HepG2 (cell line): ENCODE measurements around the gene TMEM253. TPM values are rescaled to one million over a fixed set of nuclear protein-coding genes. Genes with fewer than 3 reads are reported as not detected.
A peak's percentile ranks its signal among the peaks of the same experiment; 100 is the strongest.

ENCODE experiments used
- ARNT2 ChIP-seq: sonication (generic); formaldehyde crosslinking; IDR thresholded peaks from 2 replicates; pipeline ENCODE4 v1.8.0; 2022; ENCODE audit warnings: mild to moderate bottlenecking, low read depth, missing genetic modification reagents, moderate library complexity
- EP300 ChIP-seq, 3 experiments: sonication (generic) in 1 of 3; formaldehyde crosslinking in 1 of 3; IDR thresholded peaks; 2 replicates each; pipeline versions ENCODE4 v1.5.1 to v1.6.1; 2011 to 2020; ENCODE audit warnings: low read depth in 2 of 3, low read length in 2 of 3, borderline replicate concordance in 1 of 3, improper control_type of control experiment in 1 of 3, mild to moderate bottlenecking in 1 of 3, missing genetic modification reagents in 1 of 3, moderate library complexity in 1 of 3
- KLF12 ChIP-seq: sonication (generic); formaldehyde crosslinking; IDR thresholded peaks from 2 replicates; pipeline ENCODE4 v1.4.0; 2020; ENCODE audit warnings: missing genetic modification reagents, borderline replicate concordance
- KLF16 ChIP-seq, 2 experiments: sonication (generic) in 1 of 2; formaldehyde crosslinking in 1 of 2; IDR thresholded peaks; 2 replicates each; pipeline versions ENCODE4 v1.6.1 to v1.8.0; 2016 to 2023; ENCODE audit warnings: missing genetic modification reagents in 2 of 2, missing compliant biosample characterization in 1 of 2
- KMT2A ChIP-seq: sonication (generic); formaldehyde crosslinking; IDR thresholded peaks from 2 replicates; pipeline ENCODE4 v1.4.0; 2020; ENCODE audit warnings: missing genetic modification reagents
- RAD21 ChIP-seq: fragments of 450-650 bp; formaldehyde crosslinking; IDR thresholded peaks from 2 replicates; pipeline ENCODE4 v1.5.0; 2020; ENCODE audit warnings: mild to moderate bottlenecking
- SP5 ChIP-seq: IDR thresholded peaks from 2 replicates; pipeline ENCODE4 v1.6.1; 2016; ENCODE audit warnings: low read depth, borderline replicate concordance
- TBX3 ChIP-seq: fragments of 450-650 bp; IDR thresholded peaks from 2 replicates; pipeline ENCODE4 v1.6.1; 2017; ENCODE audit warnings: antibody characterized with exemption, mild to moderate bottlenecking, inconsistent platforms, borderline replicate concordance
- TGIF2 ChIP-seq: IDR thresholded peaks from 2 replicates; pipeline ENCODE4 v1.6.1; 2016; ENCODE audit warnings: control low read depth, missing compliant biosample characterization
- ZBTB20 ChIP-seq: sonication (generic); formaldehyde crosslinking; IDR thresholded peaks from 2 replicates; pipeline ENCODE4 v1.8.1; 2023; ENCODE audit warnings: missing genetic modification reagents, low read depth, mild to moderate bottlenecking, borderline replicate concordance
- ZBTB25 ChIP-seq: IDR thresholded peaks from 2 replicates; pipeline ENCODE4 v1.6.1; 2018; ENCODE audit warnings: missing genetic modification reagents
- ZBTB44 ChIP-seq: sonication (generic); formaldehyde crosslinking; IDR thresholded peaks from 2 replicates; pipeline ENCODE4 v1.4.0; 2020; ENCODE audit warnings: missing genetic modification reagents
- ZKSCAN1 ChIP-seq: fragments of 150-350 bp; IDR thresholded peaks from 2 replicates; pipeline ENCODE4 v1.6.1; 2014; ENCODE audit warnings: low read length
- ZMYM3 ChIP-seq: sonication (generic); formaldehyde crosslinking; IDR thresholded peaks from 2 replicates; pipeline ENCODE4 v1.5.1; 2020; ENCODE audit warnings: mild to moderate bottlenecking, missing genetic modification reagents
- ZNF143 ChIP-seq: sonication (generic); formaldehyde crosslinking; IDR thresholded peaks from 2 replicates; pipeline ENCODE4 v1.4.0; 2020; ENCODE audit warnings: missing genetic modification reagents
- ZNF225 ChIP-seq: sonication (generic); formaldehyde crosslinking; IDR thresholded peaks from 2 replicates; pipeline ENCODE4 v1.4.0; 2020; ENCODE audit warnings: mild to moderate bottlenecking, missing genetic modification reagents
- ZNF570 ChIP-seq: sonication (generic); formaldehyde crosslinking; IDR thresholded peaks from 2 replicates; pipeline ENCODE4 v1.4.0; 2020; ENCODE audit warnings: mild to moderate bottlenecking, missing genetic modification reagents, borderline replicate concordance
- ZNF609 ChIP-seq: sonication (generic); formaldehyde crosslinking; IDR thresholded peaks from 2 replicates; pipeline ENCODE4 v1.4.0; 2020; ENCODE audit warnings: mild to moderate bottlenecking, missing genetic modification reagents, borderline replicate concordance
- ZNF616 ChIP-seq: sonication (generic); formaldehyde crosslinking; IDR thresholded peaks from 2 replicates; pipeline ENCODE4 v1.5.0; 2020; ENCODE audit warnings: low read depth, mild to moderate bottlenecking, missing genetic modification reagents
- ZNF788 ChIP-seq: sonication (generic); formaldehyde crosslinking; IDR thresholded peaks from 2 replicates; pipeline ENCODE4 v1.5.0; 2020; ENCODE audit warnings: mild to moderate bottlenecking, missing genetic modification reagents, borderline replicate concordance
- ZSCAN30 ChIP-seq: sonication (generic); formaldehyde crosslinking; IDR thresholded peaks from 2 replicates; pipeline ENCODE4 v1.5.0; 2020; ENCODE audit warnings: mild to moderate bottlenecking, missing genetic modification reagents
- polyA plus RNA-seq, 8 experiments: library from polyadenylated mRNA; depleted of rRNA in 3 of 8; stranded (reverse) in 7 of 8; unstranded in 1 of 8; fragments of >200 nt; fragmentation: Illumina TruSeq in 4 of 8; extraction: Trizol in 4 of 8; gene quantifications; 2 replicates each; pipeline versions ENCODE4 v1.2.1 to v1.2.3, GENCODE V29; 2011 to 2016; ENCODE audit warnings: low read depth in 4 of 8, missing spikeins in 1 of 8, mixed read lengths in 1 of 8; ENCODE audit not compliant: insufficient read depth in 1 of 8
- total RNA-seq, 5 experiments: library from RNA; depleted of rRNA; stranded (reverse); fragments of >200 nt; fragmentation: Illumina TruSeq; extraction: Trizol; gene quantifications; 2 replicates each; pipeline ENCODE4 v1.2.3, GENCODE V29; 2016; ENCODE audit warnings: low read depth in 1 of 5

Gene TMEM253
- total and polyA plus RNA-seq, 2 of the 13 experiments (the other 11 are each of a cell fraction or from before 2014, with no cell fraction given), result 0.29 to 0.45 TPM

- TF ChIP-seq ZNF609 (no peak), ZBTB25 (CRISPR knock-in tag) (peak; percentile 76), ZMYM3 (CRISPR knock-in tag) (0 out of 2 replicates have a peak, but pooled peaks have one; percentile 57), ZBTB20 (no peak), ZNF143 (CRISPR knock-in tag) (peak; percentile 30; the same call in 1 of the 2 replicates), ZKSCAN1 (no peak), ZNF570 (CRISPR knock-in tag) (no peak), ZNF788 (CRISPR knock-in tag) (peak; percentile 52; the same call in 1 of the 2 replicates), RAD21 (CRISPR knock-in tag) (peak; percentile 94), SP5 (CRISPR knock-in tag) (peak; percentile 27; the same call in 1 of the 2 replicates), KLF12 (peak; percentile 63; the same call in 1 of the 2 replicates), ZBTB44 (CRISPR knock-in tag) (peak; percentile 80; the same call in 1 of the 2 replicates), TBX3 (no peak), TGIF2 (no peak), ZSCAN30 (no peak), KLF16 (CRISPR knock-in tag; IDR thresholded peaks at IDR 0.05) (peak in 1 of 2 experiments; percentile 79; a peak in 1 of 4 replicates), ARNT2 (0 out of 2 replicates have a peak, but pooled peaks have one; percentile 6), ZNF225 (CRISPR knock-in tag) (0 out of 2 replicates have a peak, but pooled peaks have one; percentile 63), KMT2A (CRISPR knock-in tag) (peak; percentile 17; the same call in 1 of the 2 replicates), ZNF616 (CRISPR knock-in tag) (0 out of 2 replicates have a peak, but pooled peaks have one; percentile 51), EP300 (IDR thresholded peaks at IDR 0.05; ENCODE audit: low read depth in 2 of 2, low read length in 2 of 2) (no peak), EP300 (CRISPR knock-in tag; IDR thresholded peaks at IDR 0.05; ENCODE audit: borderline replicate concordance) (no peak)
Observed at GRCh38 chr14:21106498-21107282, 5.8 kb downstream of the TMEM253 start (continued).
